NCI-H1105 (cell line): Measurements from ENCODE around the gene ANO9.
"Not testable (repeated sequence)": the region's sequence is repeated elsewhere in the genome, so short reads cannot be mapped to it uniquely, and the experiment has no call there.

ENCODE experiments used
- DNase-seq: peaks from one replicate; lab custom pipeline; 2025; lab: John Stamatoyannopoulos, UW

The ANO9 gene

DNA sequence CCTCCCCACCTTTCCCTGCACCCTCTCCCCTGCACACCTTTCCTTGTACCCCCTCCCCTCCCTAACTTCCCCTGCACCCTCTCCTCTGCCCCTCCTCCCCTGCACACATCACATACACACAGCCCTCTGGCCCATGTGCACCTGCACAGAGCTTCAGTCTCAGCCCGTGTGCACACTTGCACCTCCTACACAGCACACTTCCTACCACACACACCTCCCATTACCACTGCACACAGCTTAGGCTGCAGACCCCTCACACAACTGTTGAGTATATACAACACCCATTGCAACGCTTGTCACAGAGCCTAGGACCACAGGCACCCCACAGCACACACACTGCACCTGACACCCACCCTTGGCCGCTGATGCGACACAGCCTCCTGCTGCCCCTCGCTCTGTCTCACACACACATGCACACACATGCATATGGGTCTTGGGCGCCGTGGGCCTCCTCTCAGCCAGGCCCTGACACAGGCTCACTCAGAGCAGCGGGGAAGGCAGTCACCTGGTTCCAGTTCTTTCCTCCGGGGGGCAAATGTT lies 27.4 kb downstream of the ANO9 start:
- DNase-seq, result no peak

DNA sequence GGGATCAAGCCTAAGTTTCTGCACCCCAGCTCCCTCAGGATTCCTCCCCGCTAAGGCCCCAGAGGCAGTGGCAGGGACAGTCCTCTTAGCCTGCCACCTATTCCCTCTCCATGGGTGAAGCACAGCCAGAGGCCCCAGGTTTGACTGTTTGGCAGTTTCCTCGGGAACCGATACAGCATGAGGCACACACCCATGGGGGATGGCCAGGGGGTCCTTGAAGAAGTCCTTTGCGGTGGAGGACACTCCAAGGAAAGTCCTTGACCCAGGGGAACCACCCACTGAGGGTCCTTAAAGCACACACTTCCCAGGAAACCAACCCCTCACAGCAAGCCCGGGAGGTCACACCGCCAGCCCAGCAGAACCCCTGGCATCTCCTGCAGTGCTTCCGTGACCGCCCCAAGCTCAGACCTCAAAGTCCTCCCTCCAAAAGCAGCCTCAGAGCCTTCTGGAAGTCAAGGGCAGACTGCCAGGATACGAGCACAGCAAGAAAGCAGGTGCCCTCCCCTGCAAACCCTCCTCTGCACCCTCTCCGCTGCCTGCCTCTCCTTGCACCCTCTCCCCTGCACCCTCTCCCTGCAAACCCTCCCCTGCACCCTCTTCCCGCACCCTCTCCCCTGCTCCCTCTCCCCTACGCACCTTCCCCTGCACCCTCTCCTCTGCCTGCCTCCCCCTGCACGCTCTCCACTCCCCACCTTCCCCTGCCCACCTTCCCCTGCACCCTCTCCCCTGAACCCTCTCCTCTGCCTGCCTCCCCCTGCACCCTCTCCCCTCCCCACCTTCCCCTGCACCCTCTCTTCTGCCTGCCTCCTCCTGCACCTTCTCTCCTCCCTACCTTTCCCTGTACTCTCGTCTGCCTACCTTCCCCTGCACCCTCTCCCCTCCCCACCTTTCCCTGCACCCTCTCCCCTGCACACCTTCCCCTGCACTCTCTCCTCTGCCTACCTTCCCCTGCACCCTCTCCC lies 28.4 kb downstream of the ANO9 start:
- no peak for DNase-seq

DNA sequence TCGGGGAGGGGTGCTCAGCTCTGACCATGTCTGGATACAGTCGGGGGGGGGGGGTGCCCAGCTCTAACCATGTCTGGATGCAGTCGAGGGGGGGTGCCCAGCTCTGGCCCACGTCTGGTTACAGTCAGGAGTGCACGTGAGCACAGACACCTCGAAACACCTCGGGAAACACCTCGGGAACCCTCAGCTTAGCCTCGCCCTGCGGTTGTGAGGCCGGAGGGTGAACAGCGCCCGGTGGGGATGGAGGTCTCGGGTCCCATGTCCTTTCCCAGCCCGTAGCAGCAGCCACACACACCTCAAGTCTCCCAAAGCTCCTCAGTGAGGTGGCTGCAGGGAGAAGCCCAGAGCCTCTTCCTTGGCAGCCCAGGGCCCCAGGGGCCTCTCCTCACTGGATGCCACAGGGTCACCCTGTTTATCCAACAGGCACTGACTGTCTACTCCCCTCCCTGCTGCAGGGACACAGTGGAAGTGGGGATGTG lies 29.1 kb downstream of the ANO9 start:
- DNase-seq, result no peak

DNA sequence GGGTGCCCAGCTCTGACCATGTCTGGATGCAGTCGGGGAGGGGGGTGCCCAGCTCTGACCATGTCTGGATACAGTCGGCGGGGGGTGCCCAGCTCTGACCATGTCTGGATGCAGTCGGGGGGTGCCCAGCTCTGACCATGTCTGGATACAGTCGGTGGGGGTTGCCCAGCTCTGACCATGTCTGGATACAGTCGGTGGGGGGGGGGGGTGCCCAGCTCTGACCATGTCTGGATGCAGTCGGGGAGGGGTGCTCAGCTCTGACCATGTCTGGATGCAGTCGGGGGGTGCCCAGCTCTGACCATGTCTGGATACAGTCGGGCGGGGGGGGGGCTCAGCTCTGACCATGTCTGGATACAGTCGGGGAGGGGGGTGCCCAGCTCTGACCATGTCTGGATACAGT lies 30.3 kb downstream of the ANO9 start:
- DNase-seq, result not testable (repeated sequence)

DNA sequence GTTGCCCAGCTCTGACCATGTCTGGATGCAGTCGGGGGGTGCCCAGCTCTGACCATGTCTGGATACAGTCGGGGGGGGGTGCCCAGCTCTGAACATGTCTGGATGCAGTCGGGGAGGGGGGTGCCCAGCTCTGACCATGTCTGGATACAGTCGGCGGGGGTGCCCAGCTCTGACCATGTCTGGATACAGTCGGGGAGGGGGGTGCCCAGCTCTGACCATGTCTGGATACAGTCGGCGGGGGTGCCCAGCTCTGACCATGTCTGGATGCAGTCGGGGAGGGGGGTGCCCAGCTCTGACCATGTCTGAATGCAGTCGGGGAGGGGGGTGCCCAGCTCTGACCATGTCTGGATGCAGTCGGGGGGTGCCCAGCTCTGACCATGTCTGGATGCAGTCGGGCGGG lies 31.1 kb downstream of the ANO9 start:
- DNase-seq, result not testable (repeated sequence)

- no peak for DNase-seq
Observed at GRCh38 chr11:409600-410483, 32.0 kb downstream of the ANO9 start.

GRCh38 chr11:409008-409599 lies 32.7 kb downstream of the ANO9 start:
- DNase-seq, result no peak

DNA sequence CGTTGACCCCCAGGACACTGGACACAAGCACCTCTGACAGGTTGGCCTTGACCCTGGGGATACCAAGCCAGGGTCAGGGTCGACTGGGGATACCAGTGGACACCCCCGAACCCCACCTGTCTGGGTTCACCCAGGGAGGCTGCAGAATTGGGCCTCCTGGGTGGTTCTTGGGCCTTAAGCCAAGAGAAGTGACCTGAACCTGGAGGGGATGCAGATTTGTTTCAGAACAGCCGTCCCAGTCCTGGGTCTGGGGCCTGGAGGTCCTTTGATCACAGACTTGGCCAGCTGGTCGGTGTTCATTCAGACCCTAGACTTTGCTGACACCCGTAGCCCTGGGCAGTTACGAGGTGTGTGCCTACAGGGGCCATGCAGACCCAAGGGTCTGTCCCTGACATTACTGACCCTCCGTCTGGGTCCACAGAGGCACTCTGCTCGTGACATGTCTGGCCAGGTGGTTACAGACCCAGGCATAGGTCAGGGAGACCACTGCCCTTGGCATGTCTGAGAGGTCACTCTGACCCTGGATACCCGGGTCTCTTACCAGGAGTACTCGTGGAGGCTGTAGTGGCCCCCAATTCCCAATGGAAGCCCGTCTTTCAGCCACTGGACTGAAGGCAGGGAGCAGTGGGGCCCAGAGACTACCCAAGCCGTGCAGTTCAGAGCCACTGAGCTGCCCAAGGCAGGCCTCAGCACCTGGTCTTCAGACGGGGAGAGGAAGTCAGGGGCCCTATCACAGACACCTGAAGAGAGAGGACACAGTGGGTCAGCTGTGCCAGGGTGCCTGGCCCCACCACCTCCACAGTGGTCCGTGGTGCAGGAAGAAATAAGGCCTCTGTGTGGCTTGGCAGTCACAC lies 33.4 kb downstream of the ANO9 start:
- no peak for DNase-seq

DNA sequence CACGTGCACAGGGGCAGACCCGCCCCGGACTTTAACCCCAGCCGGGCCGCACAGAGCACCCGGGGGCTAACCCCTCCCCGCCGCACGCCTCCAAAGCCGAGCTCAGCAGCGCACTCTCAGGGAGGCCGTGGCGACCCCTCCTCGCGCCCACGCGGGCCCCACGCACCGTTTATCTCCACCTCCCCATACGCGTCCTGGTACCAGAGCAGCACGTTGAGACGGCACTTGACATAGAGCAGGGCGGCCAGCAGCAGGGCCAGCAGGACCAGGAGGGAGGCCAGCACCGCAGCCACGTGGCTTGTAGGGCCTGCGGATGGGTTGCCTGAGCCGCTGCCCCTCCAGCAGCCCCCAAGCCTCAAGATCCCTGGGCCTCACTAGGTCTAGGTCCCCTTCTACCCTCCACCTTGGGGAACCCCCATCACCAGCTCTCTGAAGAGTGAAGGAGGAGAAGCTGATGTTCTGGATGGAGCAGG lies 34.1 kb downstream of the ANO9 start:
- DNase-seq, result no peak

DNA sequence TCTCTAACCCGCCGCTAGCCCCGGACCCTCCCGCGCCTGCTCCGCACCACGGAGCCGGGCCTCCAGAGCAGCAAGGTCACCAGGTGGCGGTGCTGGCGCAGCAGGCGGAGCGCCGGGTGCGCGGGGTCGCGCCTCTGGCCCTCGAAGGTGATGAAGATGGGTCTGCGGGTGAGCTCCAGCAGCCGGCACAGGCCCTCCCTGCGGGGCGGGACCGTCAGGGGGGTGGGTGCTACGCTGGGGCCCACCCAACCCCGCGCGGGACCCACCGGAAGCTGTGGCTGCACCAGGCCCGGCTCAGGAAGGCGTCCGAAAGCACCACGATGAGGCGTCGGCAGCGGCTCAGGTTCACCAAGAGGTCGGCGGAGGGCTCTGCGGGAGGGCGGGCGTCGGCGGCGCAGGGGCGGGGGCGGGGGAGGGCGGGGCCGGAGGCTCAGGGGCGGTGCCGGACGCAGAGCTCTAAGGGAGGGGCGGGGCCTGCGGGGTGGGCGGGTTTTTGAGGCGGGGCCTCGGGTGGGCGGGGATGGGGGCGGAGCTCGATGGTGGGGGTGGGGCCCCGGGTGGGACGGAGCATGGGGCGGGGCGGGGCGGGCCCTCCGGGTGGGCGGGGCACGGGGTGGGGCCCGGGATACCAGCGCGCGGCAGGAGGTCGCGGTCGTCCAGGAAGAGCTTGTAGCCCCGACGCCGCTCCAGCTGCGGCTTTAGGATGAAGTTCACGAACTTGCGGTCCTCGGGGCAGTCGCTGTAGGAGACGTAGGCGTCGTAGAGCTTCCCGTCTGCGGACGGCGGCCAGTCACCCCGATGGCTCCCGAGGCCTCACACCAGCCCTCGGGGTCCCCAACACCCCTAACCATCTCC lies 34.8 kb downstream of the ANO9 start:
- no peak for DNase-seq

DNA sequence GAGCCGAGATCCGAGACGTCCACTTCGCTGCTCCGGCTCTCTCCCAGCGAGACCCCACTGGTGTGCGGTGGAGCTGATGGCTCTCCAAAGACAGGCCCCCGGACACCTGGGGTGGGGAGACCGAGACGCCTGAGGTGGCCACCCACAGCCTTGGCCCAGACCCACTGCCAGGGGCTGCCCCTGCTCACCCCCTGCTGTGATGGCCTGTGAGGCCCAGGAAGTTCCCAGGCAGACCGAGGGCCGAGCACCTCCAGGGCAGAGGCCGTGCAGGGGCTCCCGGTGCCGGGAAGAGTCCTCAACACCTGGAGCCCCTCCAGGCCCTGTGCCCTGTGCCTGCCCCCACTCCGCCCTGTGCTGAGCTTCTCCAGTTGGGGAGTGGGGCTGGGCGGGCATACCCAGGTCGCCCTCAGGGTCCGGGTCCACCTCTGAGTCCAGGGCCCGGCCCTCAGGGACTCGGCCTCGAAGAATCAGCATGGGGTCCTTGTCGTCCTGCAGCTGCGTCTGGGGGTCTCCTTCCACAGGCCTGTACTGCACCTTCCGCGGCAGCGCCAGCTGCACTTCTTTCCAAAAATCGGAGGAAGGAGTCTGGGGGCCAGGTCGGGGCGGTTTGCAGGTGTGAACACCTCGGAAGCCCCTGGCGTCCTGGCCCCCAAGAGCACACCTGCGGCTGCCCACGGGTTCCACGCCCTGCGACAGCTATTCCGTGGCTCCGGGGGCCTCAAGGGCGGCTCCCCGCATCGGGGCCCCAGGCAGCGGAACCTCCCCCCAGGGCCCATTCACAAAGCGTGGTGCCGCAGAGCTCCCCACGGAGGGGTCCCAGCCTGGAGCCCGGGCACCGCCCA lies 35.6 kb downstream of the ANO9 start:
- no peak for DNase-seq

DNA sequence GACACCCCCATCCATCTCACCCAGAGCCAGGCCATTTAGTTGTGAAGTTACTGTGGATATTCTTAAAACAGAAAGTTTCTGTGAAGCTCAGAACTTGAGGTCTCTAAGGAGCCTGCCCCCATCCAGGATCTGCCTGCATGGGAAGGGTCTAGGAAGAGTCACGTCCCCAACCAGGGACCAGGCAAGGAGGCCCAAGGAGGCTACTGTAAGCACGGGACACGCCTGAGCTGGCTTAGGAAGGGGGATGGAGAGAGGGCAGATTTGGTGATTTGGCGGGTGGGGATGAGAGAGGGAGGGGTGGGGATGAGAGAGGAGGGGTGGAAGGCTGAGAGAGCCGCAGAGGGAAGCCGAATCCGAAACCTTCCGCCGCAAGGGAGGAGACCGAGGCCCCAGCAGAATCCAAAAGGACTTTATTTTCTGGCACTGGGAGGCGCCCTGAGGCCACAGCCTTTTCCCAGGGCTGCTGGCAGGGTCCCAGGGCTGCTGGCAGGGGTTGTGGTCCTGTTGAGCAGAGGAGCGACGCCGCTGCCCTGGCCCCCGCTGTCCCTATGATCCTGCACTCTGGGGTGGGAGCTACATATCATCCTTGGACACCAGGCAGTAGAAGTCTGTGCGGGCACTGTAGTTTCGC lies 36.4 kb downstream of the ANO9 start:
- no peak for DNase-seq

- DNase-seq, result no peak
Observed at GRCh38 chr11:404551-405264, 37.1 kb downstream of the ANO9 start.

DNA sequence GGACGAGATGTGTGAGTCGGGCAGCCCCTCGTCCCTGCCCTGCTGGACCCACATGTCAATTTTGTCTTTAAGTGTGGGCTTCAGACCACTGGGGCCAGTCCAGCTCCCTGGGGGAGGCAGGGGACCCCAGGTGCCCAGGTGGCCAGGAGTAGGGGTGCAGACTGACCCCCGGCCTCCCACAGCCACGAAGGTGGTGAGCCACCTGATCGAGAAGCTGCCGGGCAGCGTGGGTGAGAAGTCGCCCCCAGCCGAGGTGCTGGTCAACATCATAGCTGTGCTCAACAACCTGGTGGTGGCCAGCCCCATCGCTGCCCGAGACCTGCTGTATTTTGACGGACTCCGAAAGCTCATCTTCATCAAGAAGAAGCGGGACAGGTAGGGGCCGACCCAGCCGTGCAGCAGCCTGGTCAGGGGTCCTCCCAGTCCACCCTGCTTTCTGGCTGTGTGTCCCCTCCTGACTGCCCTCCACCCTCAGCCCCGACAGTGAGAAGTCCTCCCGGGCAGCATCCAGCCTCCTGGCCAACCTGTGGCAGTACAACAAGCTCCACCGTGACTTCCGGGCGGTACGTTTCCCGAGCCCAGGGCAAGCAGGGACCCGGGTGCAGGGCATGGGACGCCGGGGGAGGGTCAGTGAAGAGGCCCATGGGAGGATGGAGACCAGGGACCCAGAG lies 37.9 kb downstream of the ANO9 start:
- no peak for DNase-seq

GRCh38 chr11:403021-403760 lies 38.6 kb downstream of the ANO9 start:
- no peak for DNase-seq

- not testable (repeated sequence) for DNase-seq
Observed at GRCh38 chr11:401196-401595, 40.6 kb downstream of the ANO9 start.

GRCh38 chr11:400241-400689 lies 41.5 kb downstream of the ANO9 start:
- DNase-seq, result no peak
